DOHH2 (cell line): Measurements from ENCODE around the gene HMMR.

Experiments used
- H3F3A ChIP-seq: fragments of 200-600 bp; sonication (generic), shearing (Covaris generic); 2 replicates; pipeline ENCODE4 v1.6.0; 2016; ENCODE audit warnings: antibody characterized with exemption, mild to moderate bottlenecking; ENCODE audit not compliant: control insufficient read depth, insufficient read depth
- H3K27ac ChIP-seq: fragments of 200-600 bp; sonication (generic); 2 replicates; pipeline ENCODE4 v1.5.1; 2014; ENCODE audit warnings: low read depth, mild to moderate bottlenecking, low read length, moderate library complexity
- H3K27me3 ChIP-seq: fragments of 200-600 bp; sonication (generic); 2 replicates; pipeline ENCODE4 v1.6.1; 2014; ENCODE audit warnings: mild to moderate bottlenecking, low read length, mixed read lengths; ENCODE audit not compliant: control insufficient read depth
- H3K36me3 ChIP-seq: fragments of 200-600 bp; sonication (generic); 2 replicates; pipeline ENCODE4 v1.6.1; 2014; ENCODE audit warnings: mild to moderate bottlenecking, low read length, moderate library complexity, mixed read lengths; ENCODE audit not compliant: control insufficient read depth
- H3K4me1 ChIP-seq: fragments of 200-600 bp; sonication (generic); 2 replicates; pipeline ENCODE4 v1.6.1; 2014; ENCODE audit warnings: mild to moderate bottlenecking, low read length, mixed read lengths; ENCODE audit not compliant: control insufficient read depth
- H3K4me2 ChIP-seq: fragments of 200-600 bp; sonication (generic); 2 replicates; pipeline ENCODE4 v1.6.0; 2014; ENCODE audit warnings: mild to moderate bottlenecking, low read length, moderate library complexity
- H3K4me3 ChIP-seq: fragments of 200-600 bp; sonication (generic); 2 replicates; pipeline ENCODE4 v1.5.1; 2014; ENCODE audit warnings: mild to moderate bottlenecking, low read length, mixed read lengths
- H3K79me2 ChIP-seq: fragments of 200-600 bp; sonication (generic); 2 replicates; pipeline ENCODE4 v1.6.1; 2014; ENCODE audit warnings: mild to moderate bottlenecking, low read length, mixed read lengths; ENCODE audit not compliant: control insufficient read depth
- H3K9me2 ChIP-seq: fragments of 200-600 bp; sonication (generic); replicated peaks from 2 replicates; pipeline ENCODE4 v1.6.1; 2014; ENCODE audit warnings: mild to moderate bottlenecking, low read length, mixed read lengths; ENCODE audit not compliant: control insufficient read depth
- H3K9me3 ChIP-seq: fragments of 200-600 bp; sonication (generic); 2 replicates; pipeline ENCODE4 v1.6.1; 2014; ENCODE audit warnings: antibody characterized with exemption, low read length, mixed read lengths; ENCODE audit not compliant: control insufficient read depth, insufficient read depth
- H4K20me1 ChIP-seq: fragments of 200-600 bp; sonication (generic); 2 replicates; pipeline ENCODE4 v1.6.0; 2014; ENCODE audit warnings: low read depth, mild to moderate bottlenecking, antibody characterized with exemption, low read length, moderate library complexity; ENCODE audit not compliant: control insufficient read depth, insufficient read depth
- CTCF ChIP-seq: fragments of 200-600 bp; sonication (generic); IDR thresholded peaks from one replicate; pipeline ENCODE4 v1.5.1; 2014; ENCODE audit warnings: antibody characterized with exemption, mild to moderate bottlenecking, low read depth, low read length; ENCODE audit not compliant: poor library complexity, severe bottlenecking
- EZH2phosphoT487 ChIP-seq: fragments of 200-600 bp; sonication (generic); IDR thresholded peaks from 2 replicates; pipeline ENCODE4 v1.6.1; 2017; ENCODE audit warnings: borderline replicate concordance, mild to moderate bottlenecking, antibody characterized with exemption, low read length, moderate library complexity, mixed read lengths

Gene HMMR

GRCh38 chr5:163467682-163468081, 7.2 kb downstream of the HMMR start:
- Histone ChIP-seq H3K27me3 (no peaks in the 10 kb centered on the region), H3K9me2 (no peaks in the 10 kb centered on the region), H3F3A (peaks cover 6% of the 10 kb centered on the region), H3K9me3 (no peaks in the 10 kb centered on the region), H4K20me1 (no peaks in the 10 kb centered on the region), H3K4me3 (no peak overlapping the region), H3K36me3 (peaks cover 97% of the 10 kb centered on the region), H3K4me2 (no peak overlapping the region), H3K4me1 (peaks cover 15% of the 10 kb centered on the region), H3K27ac (no peak overlapping the region), H3K79me2 (peaks cover 46% of the 10 kb centered on the region)
- TF ChIP-seq EZH2phosphoT487 (no peak), CTCF (no peak)

- no peak overlapping the region for H3K4me2 ChIP-seq
- no peaks in the 10 kb centered on the region for H3K4me1 ChIP-seq
- TF ChIP-seq CTCF (peak; percentile 49), EZH2phosphoT487 (no peak)
- no peaks in the 10 kb centered on the region for H3K9me3 ChIP-seq
- no peak overlapping the region for H3K27ac ChIP-seq
- no peaks in the 10 kb centered on the region for H3K27me3 ChIP-seq
- no peaks in the 10 kb centered on the region for H3K79me2 ChIP-seq
- H3K9me2 ChIP-seq, result no peaks in the 10 kb centered on the region
- peaks cover 5% of the 10 kb centered on the region for H3F3A ChIP-seq
- H3K4me3 ChIP-seq, result no peak overlapping the region
- peaks cover 96% of the 10 kb centered on the region for H3K36me3 ChIP-seq
- H4K20me1 ChIP-seq, result no peaks in the 10 kb centered on the region
These were observed 13.3 kb downstream of the HMMR start for GRCh38 chr5:163473635-163474243.

GRCh38 chr5:163475411-163475810, 15.0 kb downstream of the HMMR start:
- TF ChIP-seq CTCF, result no peak
- TF ChIP-seq EZH2phosphoT487, result no peak
- peaks cover 96% of the 10 kb centered on the region for H3K36me3 ChIP-seq
- H4K20me1 ChIP-seq, result no peaks in the 10 kb centered on the region
- H3K9me3 ChIP-seq, result no peaks in the 10 kb centered on the region
- H3K9me2 ChIP-seq, result no peaks in the 10 kb centered on the region
- no peak overlapping the region for H3K4me2 ChIP-seq
- H3K79me2 ChIP-seq, result no peaks in the 10 kb centered on the region
- peaks cover 5% of the 10 kb centered on the region for H3F3A ChIP-seq
- H3K4me1 ChIP-seq, result no peaks in the 10 kb centered on the region
- no peak overlapping the region for H3K27ac ChIP-seq
- no peaks in the 10 kb centered on the region for H3K27me3 ChIP-seq
- H3K4me3 ChIP-seq, result no peak overlapping the region
